Measurements from ENCODE around the gene ARL6IP4.

GRCh38 chr12:122965321-122965751, 15.1 kb upstream of the ARL6IP4 start:
- TF ChIP-seq CTCF (conservative IDR thresholded peaks at IDR 0.05) (no peak), EZH2 (IDR thresholded peaks at IDR 0.05; ENCODE audit: low read depth) (no peak)
